SW480 (cell line): Measurements from ENCODE around the gene C19orf47.
A peak's percentile ranks its signal among the peaks of the same experiment; 100 is the strongest.
"Not testable (repeated sequence)": the region's sequence is repeated elsewhere in the genome, so short reads cannot be mapped to it uniquely, and the experiment has no call there.

ENCODE experiments used
- DNase-seq: peaks from one replicate; pipeline ENCODE4 v3.0.0-alpha.2; 2016; ENCODE audit warnings: low spot score

The C19orf47 gene

GRCh38 chr19:40348961-40349507 lies 837 bp upstream of the C19orf47 start:
- peak; percentile 69 for DNase-seq

GRCh38 chr19:40344422-40344821 lies 3.8 kb downstream of the C19orf47 start:
- DNase-seq, result no peak

- DNase-seq, result no peak
These were observed 5.4 kb downstream of the C19orf47 start for GRCh38 chr19:40342644-40343311.

DNA sequence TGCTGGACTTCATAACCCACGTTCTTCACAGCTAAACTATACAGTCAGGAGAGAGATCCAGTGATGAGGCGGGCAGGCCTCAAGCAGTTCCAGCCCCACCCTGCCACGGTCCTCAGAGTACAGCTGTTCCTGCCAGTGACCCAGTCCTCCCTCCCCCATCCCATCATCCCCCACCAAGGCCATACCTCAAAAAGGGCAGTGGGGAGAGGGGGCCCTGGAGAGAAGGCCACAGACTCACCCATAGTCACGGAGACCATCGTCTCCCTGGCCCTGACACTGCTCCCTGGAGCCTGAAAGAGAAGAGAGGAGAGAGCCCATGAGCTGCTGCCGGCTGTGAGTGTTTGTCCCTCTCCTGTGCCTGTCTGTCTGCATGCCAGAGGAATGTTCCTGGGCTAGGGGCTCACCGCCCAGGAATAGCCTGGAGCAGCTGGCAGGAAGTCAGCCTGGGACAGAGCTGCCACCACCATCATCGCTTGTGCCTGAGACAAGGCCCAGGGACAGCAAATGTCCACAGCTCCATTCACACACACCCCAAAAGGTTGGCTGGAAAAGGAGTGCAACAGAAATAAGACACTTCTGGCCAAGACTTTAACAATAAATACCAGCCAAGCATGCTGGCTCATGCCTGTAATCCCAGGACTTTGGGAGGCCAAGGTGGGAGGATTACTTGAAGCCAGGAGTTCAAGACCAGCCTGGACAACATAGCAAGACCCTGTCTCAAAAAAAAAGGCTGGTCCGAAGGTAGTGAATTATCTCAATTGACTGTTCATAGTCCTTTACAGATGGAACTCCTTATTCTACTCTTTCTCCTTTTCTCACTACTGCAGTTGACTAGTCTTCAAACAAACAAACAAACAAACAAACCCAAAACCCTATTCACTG lies 6.4 kb downstream of the C19orf47 start:
- no peak for DNase-seq

GRCh38 chr19:40339018-40339728 lies 9.0 kb downstream of the C19orf47 start:
- DNase-seq, result no peak

GRCh38 chr19:40337594-40337993 lies 10.6 kb downstream of the C19orf47 start:
- DNase-seq, result no peak

- no peak for DNase-seq
These were observed 11.1 kb downstream of the C19orf47 start for GRCh38 chr19:40337107-40337506.

GRCh38 chr19:40336601-40336900 lies 11.6 kb downstream of the C19orf47 start:
- no peak for DNase-seq

- DNase-seq, result peak; percentile 50
These were observed 12.2 kb downstream of the C19orf47 start for GRCh38 chr19:40335855-40336600.

GRCh38 chr19:40335101-40335500 lies 13.1 kb downstream of the C19orf47 start:
- DNase-seq, result no peak

GRCh38 chr19:40333083-40333482 lies 15.1 kb downstream of the C19orf47 start:
- DNase-seq, result not testable (repeated sequence)

DNA sequence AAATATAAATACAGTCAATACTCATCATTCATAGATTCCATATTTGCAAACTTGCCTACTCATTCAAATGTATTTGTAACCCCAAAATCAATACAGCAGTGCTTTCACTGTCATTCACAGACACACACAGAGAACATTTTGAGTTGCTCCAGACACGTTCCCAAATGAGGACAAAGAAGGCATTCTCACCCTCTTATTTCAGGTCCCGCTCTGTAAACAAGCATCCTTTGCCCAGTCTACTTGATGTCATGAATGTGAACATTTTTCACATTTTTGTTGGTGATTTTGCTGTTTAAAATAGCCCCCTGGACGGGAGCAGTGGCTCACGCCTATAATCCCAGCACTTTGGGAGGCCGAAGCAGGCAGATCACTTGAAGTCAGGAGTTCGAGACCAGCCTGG lies 15.5 kb downstream of the C19orf47 start:
- no peak for DNase-seq

GRCh38 chr19:40331052-40331451 lies 17.1 kb downstream of the C19orf47 start:
- no peak for DNase-seq

GRCh38 chr19:40326201-40326600 lies 22.0 kb downstream of the C19orf47 start:
- DNase-seq, result no peak

DNA sequence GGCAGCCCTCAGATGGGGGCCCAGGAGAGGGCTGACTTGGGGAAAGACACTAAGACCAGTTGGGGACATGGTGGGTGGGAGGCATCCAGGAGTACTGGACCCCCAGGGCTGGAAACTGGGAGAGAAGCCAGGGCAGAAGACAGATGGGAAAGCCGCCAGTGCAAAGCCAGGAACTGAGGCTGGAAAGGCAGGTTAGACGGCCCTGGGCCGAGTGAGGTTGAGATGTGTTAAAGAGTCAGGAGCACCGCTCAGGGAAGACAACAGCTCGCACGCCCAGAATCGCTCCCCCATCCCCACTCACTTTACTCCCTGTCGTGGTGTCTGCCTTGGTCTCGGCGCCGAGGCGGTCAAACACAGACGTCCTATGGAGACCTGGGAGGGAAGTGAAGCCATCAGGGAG lies 24.5 kb downstream of the C19orf47 start:
- no peak for DNase-seq

DNA sequence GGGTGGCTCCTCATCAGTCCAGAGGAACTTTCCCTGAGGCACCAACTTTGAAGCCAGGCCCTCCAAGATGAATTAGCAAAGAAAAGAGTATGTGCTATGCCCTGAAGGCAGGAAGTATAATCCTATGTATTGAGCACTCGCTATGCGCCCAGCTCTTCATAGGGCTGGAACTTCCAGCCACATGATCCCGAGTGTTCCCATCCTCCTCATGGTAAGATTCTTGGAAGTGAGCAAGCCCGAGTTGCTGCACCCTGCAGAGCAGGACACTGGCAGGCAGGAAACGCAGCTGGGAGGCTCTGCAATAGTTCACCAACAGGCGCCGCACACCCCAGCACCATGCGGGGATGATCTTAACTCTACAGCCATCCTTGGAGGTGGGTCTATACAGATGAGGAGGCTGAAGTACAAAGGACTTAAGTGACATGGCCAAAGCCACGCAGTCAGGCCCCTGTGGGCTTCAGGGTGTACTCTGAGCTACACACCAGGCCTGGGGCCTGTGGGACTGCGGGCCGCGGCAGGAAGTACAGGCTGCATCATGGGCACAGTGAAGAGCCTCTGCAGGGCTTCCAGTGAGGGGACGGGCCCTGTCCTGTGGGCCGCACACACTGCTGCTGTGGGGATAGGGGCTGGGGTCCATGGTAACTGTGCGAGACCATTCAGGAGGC lies 25.1 kb downstream of the C19orf47 start:
- no peak for DNase-seq

GRCh38 chr19:40322271-40322610 lies 26.0 kb downstream of the C19orf47 start:
- DNase-seq, result no peak

- no peak for DNase-seq
These were observed 26.5 kb downstream of the C19orf47 start for GRCh38 chr19:40321566-40322270.

- DNase-seq, result no peak
These were observed 27.1 kb downstream of the C19orf47 start for GRCh38 chr19:40321076-40321475.

DNA sequence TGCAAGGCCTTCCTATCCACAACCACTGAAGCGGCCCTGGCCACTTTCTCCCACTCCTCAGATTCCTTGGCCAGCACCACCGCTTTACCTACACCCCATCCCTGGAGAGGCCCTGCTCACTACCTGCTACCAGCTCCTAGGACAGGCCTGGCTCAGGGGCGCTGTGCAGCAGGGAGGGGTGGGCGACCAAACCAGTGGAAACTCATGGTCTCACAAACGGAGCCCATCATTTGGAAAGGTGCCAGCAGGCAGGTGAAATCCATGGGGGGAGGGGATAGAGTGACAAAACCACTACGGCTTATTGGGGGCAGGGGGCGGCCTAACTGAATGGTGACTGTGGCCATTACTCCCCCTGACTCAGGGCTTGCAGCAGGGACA lies 27.6 kb downstream of the C19orf47 start:
- DNase-seq, result no peak

- DNase-seq, result no peak
These were observed 30.9 kb downstream of the C19orf47 start for GRCh38 chr19:40317338-40317737.
